Trophoblast cell (in vitro differentiated cells and primary cell): ENCODE data around the gene FOXE1.

Source experiments
- DNase-seq, 2 donors: peaks; one replicate each; pipeline ENCODE4 v3.0.0-alpha.2; 2016
- H2AFZ ChIP-seq: 2 replicates; pipeline ENCODE4 v1.6.1; 2013; ENCODE audit warnings: low read length, moderate library complexity, mild to moderate bottlenecking; ENCODE audit not compliant: insufficient read depth, poor library complexity
- H2AK5ac ChIP-seq: 2 replicates; pipeline ENCODE4 v1.6.1; 2013; ENCODE audit warnings: mild to moderate bottlenecking, low read length
- H2BK120ac ChIP-seq: 2 replicates; pipeline ENCODE4 v1.6.1; 2013; ENCODE audit warnings: low read length, mild to moderate bottlenecking, moderate library complexity; ENCODE audit not compliant: insufficient read depth, poor library complexity
- H2BK12ac ChIP-seq: 2 replicates; pipeline ENCODE4 v1.6.1; 2013; ENCODE audit warnings: mild to moderate bottlenecking, low read length, moderate library complexity
- H2BK5ac ChIP-seq: 2 replicates; pipeline ENCODE4 v1.6.1; 2013; ENCODE audit warnings: low read length, low read depth, moderate library complexity, mild to moderate bottlenecking; ENCODE audit not compliant: poor library complexity
- H3K14ac ChIP-seq: 2 replicates; pipeline ENCODE4 v1.6.1; 2013; ENCODE audit warnings: mild to moderate bottlenecking, low read length
- H3K18ac ChIP-seq: 2 replicates; pipeline ENCODE4 v1.6.1; 2013; ENCODE audit warnings: mild to moderate bottlenecking, low read length
- H3K23ac ChIP-seq: 2 replicates; pipeline ENCODE4 v1.6.1; 2013; ENCODE audit warnings: low read length
- H3K27ac ChIP-seq: 2 replicates; pipeline ENCODE4 v1.5.1; 2013; ENCODE audit warnings: low read depth, mild to moderate bottlenecking, inconsistent platforms, low read length, moderate library complexity
- H3K27me3 ChIP-seq: 2 replicates; pipeline ENCODE4 v1.6.1; 2013; ENCODE audit warnings: inconsistent platforms, mild to moderate bottlenecking, low read length, moderate library complexity; ENCODE audit not compliant: insufficient read depth
- H3K36me3 ChIP-seq, 2 experiments: 1 replicate in 1 of 2; 2 replicates in 1 of 2; pipeline ENCODE4 v1.6.1; 2013; ENCODE audit warnings: low read length in 2 of 2, mild to moderate bottlenecking in 2 of 2, moderate library complexity in 1 of 2; ENCODE audit not compliant: insufficient read depth in 2 of 2, control insufficient read depth in 1 of 2
- H3K4ac ChIP-seq: 2 replicates; pipeline ENCODE4 v1.6.1; 2013; ENCODE audit warnings: low read depth, mild to moderate bottlenecking, low read length, moderate library complexity
- H3K4me1 ChIP-seq, 2 experiments: 1 replicate in 1 of 2; 2 replicates in 1 of 2; pipeline ENCODE4 v1.6.1; 2013; ENCODE audit warnings: low read length in 2 of 2, mild to moderate bottlenecking in 2 of 2, moderate library complexity in 1 of 2; ENCODE audit not compliant: insufficient read depth in 2 of 2, control insufficient read depth in 1 of 2
- H3K4me2 ChIP-seq: 2 replicates; pipeline ENCODE4 v1.6.1; 2013; ENCODE audit warnings: inconsistent platforms, mild to moderate bottlenecking, low read length, moderate library complexity
- H3K4me3 ChIP-seq: 2 replicates; pipeline ENCODE4 v1.5.1; 2013; ENCODE audit warnings: mild to moderate bottlenecking, low read depth, low read length, inconsistent platforms
- H3K79me1 ChIP-seq: one replicate; pipeline ENCODE4 v1.6.1; 2013; ENCODE audit warnings: low read length
- H3K79me2 ChIP-seq: 2 replicates; pipeline ENCODE4 v1.6.1; 2013; ENCODE audit warnings: low read length, mild to moderate bottlenecking; ENCODE audit not compliant: control insufficient read depth, insufficient read depth, poor library complexity
- H3K9ac ChIP-seq: 2 replicates; pipeline ENCODE4 v1.6.1; 2013; ENCODE audit warnings: mild to moderate bottlenecking, low read length
- H3K9me3 ChIP-seq: 2 replicates; pipeline ENCODE4 v1.6.1; 2013; ENCODE audit warnings: low read depth, mild to moderate bottlenecking, control low read depth, inconsistent platforms, low read length; ENCODE audit not compliant: insufficient read depth
- H4K12ac ChIP-seq: 2 replicates; pipeline ENCODE4 v1.6.1; 2013; ENCODE audit warnings: low read depth, mild to moderate bottlenecking, low read length, moderate library complexity
- H4K8ac ChIP-seq: 2 replicates; pipeline ENCODE4 v1.6.1; 2013; ENCODE audit warnings: low read depth, mild to moderate bottlenecking, low read length, moderate library complexity
- H4K91ac ChIP-seq: one replicate; pipeline ENCODE4 v1.6.1; 2013; ENCODE audit warnings: low read depth, mild to moderate bottlenecking, low read length, moderate library complexity
- WGBS: extraction: QIAGEN DNeasy Blood & Tissue Kit; methylation state at CpG from one replicate; pipeline ENCODE4 v1.1.7; 2013; ENCODE audit warnings: missing lambda C conversion rate; ENCODE audit not compliant: insufficient read length, insufficient coverage; ENCODE audit errors: extremely low coverage; 5-methylcytosine and 5-hydroxymethylcytosine counted together

The FOXE1 gene

GRCh38 chr9:97830884-97831829, 21.9 kb upstream of the FOXE1 start:
- no peak overlapping the region for H4K91ac ChIP-seq
- peak overlapping the region; percentile 35 for H3K4me2 ChIP-seq
- no peaks in the 10 kb centered on the region for H3K79me2 ChIP-seq
- no peak overlapping the region for H4K8ac ChIP-seq
- H3K23ac ChIP-seq: no peak overlapping the region
- no peak overlapping the region for H3K4me3 ChIP-seq
- no peak overlapping the region for H2BK5ac ChIP-seq
- H3K14ac ChIP-seq: no peak overlapping the region
- no peak overlapping the region for H3K4ac ChIP-seq
- no peak for DNase-seq
- no peak overlapping the region for H3K9ac ChIP-seq
- no peaks in the 10 kb centered on the region for H3K27me3 ChIP-seq
- H2BK120ac ChIP-seq: no peak overlapping the region
- H4K12ac ChIP-seq: no peak overlapping the region
- no peak overlapping the region for H2BK12ac ChIP-seq
- no peaks in the 10 kb centered on the region for H3K36me3 ChIP-seq
- no CpG with 5 or more reads among the region's 15 CpGs for WGBS
- no peak overlapping the region for H2AFZ ChIP-seq
- peaks cover 3% of the 10 kb centered on the region for H3K9me3 ChIP-seq
- no peaks in the 10 kb centered on the region for H3K79me1 ChIP-seq
- no peak overlapping the region for H3K27ac ChIP-seq
- H3K4me1 ChIP-seq: peaks cover 0 to 6% of the 10 kb centered on the region in 2 experiments
- no peak overlapping the region for H3K18ac ChIP-seq
- no peak overlapping the region for H2AK5ac ChIP-seq

- Histone ChIP-seq H3K23ac (no peak overlapping the region), H3K9ac (no peak overlapping the region), H3K79me1 (no peaks in the 10 kb centered on the region), H4K8ac (no peak overlapping the region), H3K27ac (no peak overlapping the region), H3K36me3 (no peaks in the 10 kb centered on the region), H4K91ac (no peak overlapping the region), H3K79me2 (no peaks in the 10 kb centered on the region), H2BK120ac (no peak overlapping the region), H4K12ac (no peak overlapping the region), H3K14ac (no peak overlapping the region), H3K18ac (no peak overlapping the region), H2BK12ac (no peak overlapping the region), H2BK5ac (no peak overlapping the region), H2AK5ac (no peak overlapping the region), H3K4me2 (no peak overlapping the region), H2AFZ (no peak overlapping the region), H3K4me3 (no peak overlapping the region), H3K9me3 (peaks cover 3% of the 10 kb centered on the region), H3K4me1 (peaks cover 0 to 6% of the 10 kb centered on the region in 2 experiments), H3K4ac (no peak overlapping the region), H3K27me3 (no peaks in the 10 kb centered on the region)
- WGBS: no CpG with 5 or more reads among the region's 10 CpGs
- DNase-seq: no peak
These were observed 21.0 kb upstream of the FOXE1 start for GRCh38 chr9:97831843-97832636.

GRCh38 chr9:97840521-97840920, 12.5 kb upstream of the FOXE1 start:
- Histone ChIP-seq H2BK5ac (no peak overlapping the region), H3K9ac (no peak overlapping the region), H2AK5ac (no peak overlapping the region), H3K4me1 (no peaks in the 10 kb centered on the region), H3K27ac (no peak overlapping the region), H3K79me2 (no peaks in the 10 kb centered on the region), H3K4ac (no peak overlapping the region), H3K4me3 (no peak overlapping the region), H2AFZ (no peak overlapping the region), H4K12ac (no peak overlapping the region), H3K36me3 (no peaks in the 10 kb centered on the region), H3K4me2 (no peak overlapping the region), H3K9me3 (no peaks in the 10 kb centered on the region), H4K8ac (no peak overlapping the region), H2BK12ac (no peak overlapping the region), H2BK120ac (no peak overlapping the region), H3K79me1 (no peaks in the 10 kb centered on the region), H3K18ac (no peak overlapping the region), H3K23ac (no peak overlapping the region), H4K91ac (no peak overlapping the region), H3K27me3 (no peaks in the 10 kb centered on the region), H3K14ac (no peak overlapping the region)
- DNase-seq: no peak

- no peak overlapping the region for H3K27ac ChIP-seq
- no peaks in the 10 kb centered on the region for H3K36me3 ChIP-seq
- H3K9me3 ChIP-seq: peaks cover 6% of the 10 kb centered on the region
- H2BK120ac ChIP-seq: no peak overlapping the region
- no peak overlapping the region for H3K9ac ChIP-seq
- H4K12ac ChIP-seq: no peak overlapping the region
- H2BK12ac ChIP-seq: no peak overlapping the region
- H3K27me3 ChIP-seq: peaks cover 19% of the 10 kb centered on the region
- no CpG with 5 or more reads among the region's 2 CpGs for WGBS
- no peak overlapping the region for H3K14ac ChIP-seq
- no peak overlapping the region for H4K91ac ChIP-seq
- H3K18ac ChIP-seq: no peak overlapping the region
- no peak overlapping the region for H2AFZ ChIP-seq
- H4K8ac ChIP-seq: no peak overlapping the region
- no peak overlapping the region for H2BK5ac ChIP-seq
- no peak overlapping the region for H3K4me3 ChIP-seq
- H3K79me2 ChIP-seq: no peaks in the 10 kb centered on the region
- no peak overlapping the region for H3K23ac ChIP-seq
- no peak overlapping the region for H3K4me2 ChIP-seq
- no peak overlapping the region for H2AK5ac ChIP-seq
- no peak overlapping the region for H3K4ac ChIP-seq
- no peak for DNase-seq
- H3K4me1 ChIP-seq: no peaks in the 10 kb centered on the region
- no peaks in the 10 kb centered on the region for H3K79me1 ChIP-seq
These were observed 10.1 kb upstream of the FOXE1 start for GRCh38 chr9:97842960-97843359.
